ENCODE measurements around the gene ANKFY1.

DNA sequence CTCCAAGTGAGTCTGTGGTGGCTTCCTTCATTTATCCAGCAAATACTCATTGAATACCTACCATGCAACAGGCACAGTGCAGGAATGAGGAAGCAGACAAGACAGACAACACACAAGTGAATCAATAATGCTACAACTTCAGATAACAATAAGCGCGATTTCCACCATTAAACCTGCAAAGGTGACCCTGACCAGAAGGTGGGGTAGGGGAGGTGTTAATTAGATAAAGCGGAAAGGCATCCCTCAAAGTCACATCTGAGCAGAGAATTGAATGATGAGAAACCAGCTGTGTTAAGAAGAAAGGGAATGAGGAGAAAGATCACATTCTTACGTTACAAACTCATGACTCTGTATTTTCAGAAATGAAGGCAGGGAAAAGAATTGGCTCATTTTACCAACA lies 147.3 kb downstream of the ANKFY1 start:
- TF ChIP-seq, protein P1, sequence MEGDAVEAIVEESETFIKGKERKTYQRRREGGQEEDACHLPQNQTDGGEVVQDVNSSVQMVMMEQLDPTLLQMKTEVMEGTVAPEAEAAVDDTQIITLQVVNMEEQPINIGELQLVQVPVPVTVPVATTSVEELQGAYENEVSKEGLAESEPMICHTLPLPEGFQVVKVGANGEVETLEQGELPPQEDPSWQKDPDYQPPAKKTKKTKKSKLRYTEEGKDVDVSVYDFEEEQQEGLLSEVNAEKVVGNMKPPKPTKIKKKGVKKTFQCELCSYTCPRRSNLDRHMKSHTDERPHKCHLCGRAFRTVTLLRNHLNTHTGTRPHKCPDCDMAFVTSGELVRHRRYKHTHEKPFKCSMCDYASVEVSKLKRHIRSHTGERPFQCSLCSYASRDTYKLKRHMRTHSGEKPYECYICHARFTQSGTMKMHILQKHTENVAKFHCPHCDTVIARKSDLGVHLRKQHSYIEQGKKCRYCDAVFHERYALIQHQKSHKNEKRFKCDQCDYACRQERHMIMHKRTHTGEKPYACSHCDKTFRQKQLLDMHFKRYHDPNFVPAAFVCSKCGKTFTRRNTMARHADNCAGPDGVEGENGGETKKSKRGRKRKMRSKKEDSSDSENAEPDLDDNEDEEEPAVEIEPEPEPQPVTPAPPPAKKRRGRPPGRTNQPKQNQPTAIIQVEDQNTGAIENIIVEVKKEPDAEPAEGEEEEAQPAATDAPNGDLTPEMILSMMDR (IDR thresholded peaks at IDR 0.05), result no peak
- no peak for TF ChIP-seq POLR2A (IDR thresholded peaks at IDR 0.05)

Data from body of pancreas (tissue), 4 donors.